ENCODE measurements around the gene LRRIQ1.
"Not testable (repeated sequence)": the region's sequence is repeated elsewhere in the genome, so short reads cannot be mapped to it uniquely, and the experiment has no call there.

LRRIQ1 gene

GRCh38 chr12:84998341-84998740, 37.8 kb upstream of the LRRIQ1 start:
- no peak for DNase-seq (ENCODE audit: low spot score)
- in situ Hi-C loops (cut with MboI; ENCODE audit: low pct_unique_long_range_greater_than_20kb, low sequenced_read_pairs, unreplicated experiment) = no loop called here
- no peak for TF ChIP-seq CTCF (IDR thresholded peaks at IDR 0.05; ENCODE audit: extremely low read depth, insufficient read depth, missing control alignments)

- no peak for DNase-seq (ENCODE audit: low spot score)
- TF ChIP-seq CTCF (IDR thresholded peaks at IDR 0.05; ENCODE audit: extremely low read depth, insufficient read depth, missing control alignments) = no peak
- in situ Hi-C loops (cut with MboI; ENCODE audit: low pct_unique_long_range_greater_than_20kb, low sequenced_read_pairs, unreplicated experiment) = no loop called here
Observed at GRCh38 chr12:85000729-85001128, 35.4 kb upstream of the LRRIQ1 start.

- no peak for TF ChIP-seq CTCF (IDR thresholded peaks at IDR 0.05; ENCODE audit: extremely low read depth, insufficient read depth, missing control alignments)
- in situ Hi-C loops (cut with MboI; ENCODE audit: low pct_unique_long_range_greater_than_20kb, low sequenced_read_pairs, unreplicated experiment) = no loop called here
- DNase-seq (ENCODE audit: low spot score) = no peak
Observed at GRCh38 chr12:85002778-85003296, 33.3 kb upstream of the LRRIQ1 start.

GRCh38 chr12:85004204-85004603, 31.9 kb upstream of the LRRIQ1 start:
- no peak for DNase-seq (ENCODE audit: low spot score)
- no peak for TF ChIP-seq CTCF (IDR thresholded peaks at IDR 0.05; ENCODE audit: extremely low read depth, insufficient read depth, missing control alignments)
- in situ Hi-C loops (cut with MboI; ENCODE audit: low pct_unique_long_range_greater_than_20kb, low sequenced_read_pairs, unreplicated experiment) = no loop called here

GRCh38 chr12:85005047-85005446, 31.1 kb upstream of the LRRIQ1 start:
- in situ Hi-C loops (cut with MboI; ENCODE audit: low pct_unique_long_range_greater_than_20kb, low sequenced_read_pairs, unreplicated experiment) = not testable (repeated sequence)

GRCh38 chr12:85005615-85006014, 30.5 kb upstream of the LRRIQ1 start:
- no peak for TF ChIP-seq CTCF (IDR thresholded peaks at IDR 0.05; ENCODE audit: extremely low read depth, insufficient read depth, missing control alignments)
- no peak for DNase-seq (ENCODE audit: low spot score)
- in situ Hi-C loops (cut with MboI; ENCODE audit: low pct_unique_long_range_greater_than_20kb, low sequenced_read_pairs, unreplicated experiment) = no loop called here

More at GRCh38 chr12:85005047-85005446, 31.1 kb upstream of the LRRIQ1 start:
- DNase-seq (ENCODE audit: low spot score) = not testable (repeated sequence)

- TF ChIP-seq CTCF (IDR thresholded peaks at IDR 0.05; ENCODE audit: extremely low read depth, insufficient read depth, missing control alignments) = no peak
- in situ Hi-C loops (cut with MboI; ENCODE audit: low pct_unique_long_range_greater_than_20kb, low sequenced_read_pairs, unreplicated experiment) = no loop called here
- no peak for DNase-seq (ENCODE audit: low spot score)
Observed at GRCh38 chr12:85006206-85006605, 29.9 kb upstream of the LRRIQ1 start.

Measured in GM13977 (cell line).